ENCODE measurements around the gene CCDC28A.

- no peak for TF ChIP-seq POLR2A (IDR thresholded peaks at IDR 0.05)
- TF ChIP-seq EP300 (IDR thresholded peaks at IDR 0.05): no peak
Observed at GRCh38 chr6:138765896-138766655, 7.5 kb upstream of the CCDC28A start.

Data from sigmoid colon (tissue), 4 donors.